ENCODE measurements around the gene ASCL5. TPM values are rescaled to one million over a fixed set of nuclear protein-coding genes. Genes with fewer than 3 reads are reported as not detected.
A peak's percentile ranks its signal among the peaks of the same experiment; 100 is the strongest.
"Not testable (repeated sequence)": the region's sequence is repeated elsewhere in the genome, so short reads cannot be mapped to it uniquely, and the experiment has no call there.

ASCL5 gene
- total RNA-seq, 1 donor from 2014 or later, result not detected

DNA sequence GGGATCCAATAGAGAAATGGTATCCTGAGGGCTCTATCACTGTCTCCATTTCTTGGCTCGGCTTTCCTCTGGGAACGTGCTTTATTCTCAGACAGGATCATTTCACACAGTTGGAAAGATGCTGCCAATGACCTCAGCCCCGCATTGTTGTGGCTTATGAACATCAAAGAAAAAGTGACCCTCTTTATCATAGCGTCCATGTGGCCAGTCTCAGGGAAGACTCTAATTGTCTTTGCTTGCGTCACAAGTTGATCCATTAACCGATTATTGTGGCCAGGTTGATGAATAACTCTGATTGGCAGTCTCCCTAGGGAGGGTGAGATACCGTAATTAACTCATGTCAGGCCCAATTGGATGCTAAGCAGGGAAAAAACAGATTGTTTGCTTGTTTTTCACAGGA is 37.7 kb upstream of the ASCL5 start:
- H3K4me1 Mint-ChIP-seq, result peaks cover 23% of the 10 kb centered on the region
- no peak for DNase-seq (ENCODE audit: low read depth, low spot score)
- TF ChIP-seq, protein P1, sequence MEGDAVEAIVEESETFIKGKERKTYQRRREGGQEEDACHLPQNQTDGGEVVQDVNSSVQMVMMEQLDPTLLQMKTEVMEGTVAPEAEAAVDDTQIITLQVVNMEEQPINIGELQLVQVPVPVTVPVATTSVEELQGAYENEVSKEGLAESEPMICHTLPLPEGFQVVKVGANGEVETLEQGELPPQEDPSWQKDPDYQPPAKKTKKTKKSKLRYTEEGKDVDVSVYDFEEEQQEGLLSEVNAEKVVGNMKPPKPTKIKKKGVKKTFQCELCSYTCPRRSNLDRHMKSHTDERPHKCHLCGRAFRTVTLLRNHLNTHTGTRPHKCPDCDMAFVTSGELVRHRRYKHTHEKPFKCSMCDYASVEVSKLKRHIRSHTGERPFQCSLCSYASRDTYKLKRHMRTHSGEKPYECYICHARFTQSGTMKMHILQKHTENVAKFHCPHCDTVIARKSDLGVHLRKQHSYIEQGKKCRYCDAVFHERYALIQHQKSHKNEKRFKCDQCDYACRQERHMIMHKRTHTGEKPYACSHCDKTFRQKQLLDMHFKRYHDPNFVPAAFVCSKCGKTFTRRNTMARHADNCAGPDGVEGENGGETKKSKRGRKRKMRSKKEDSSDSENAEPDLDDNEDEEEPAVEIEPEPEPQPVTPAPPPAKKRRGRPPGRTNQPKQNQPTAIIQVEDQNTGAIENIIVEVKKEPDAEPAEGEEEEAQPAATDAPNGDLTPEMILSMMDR (conservative IDR thresholded peaks at IDR 0.05), result no peak
- H3K27ac Mint-ChIP-seq (ENCODE audit: unreplicated experiment), result peak overlapping the region; percentile 28
- no peaks in the 10 kb centered on the region for H3K36me3 Mint-ChIP-seq (ENCODE audit: low read depth)
- H3K9me3 Mint-ChIP-seq, result no peaks in the 10 kb centered on the region
- H3K4me3 Mint-ChIP-seq, result no peak overlapping the region
- H3K27me3 Mint-ChIP-seq (ENCODE audit: low read depth), result peaks cover 4% of the 10 kb centered on the region

DNA sequence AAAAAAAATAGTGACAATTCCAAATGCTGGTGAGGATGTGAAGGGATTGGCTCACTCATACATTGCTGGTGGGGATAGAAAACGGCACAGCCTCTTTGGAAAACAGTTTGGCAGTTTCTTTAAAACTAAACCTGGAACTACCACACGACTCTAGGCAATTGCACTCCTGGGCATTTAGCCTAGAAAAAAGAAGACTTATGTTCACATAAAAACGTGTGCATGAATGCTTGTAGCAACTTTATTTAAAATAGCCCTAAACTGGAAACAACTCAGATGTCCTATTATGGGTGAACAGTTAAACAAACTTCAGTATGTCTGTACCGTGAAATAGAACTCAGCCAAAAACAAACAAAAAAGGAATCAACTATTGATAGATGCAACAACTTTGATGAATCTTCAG is 36.7 kb upstream of the ASCL5 start:
- Mint-ChIP-seq H3K27me3 (ENCODE audit: low read depth) (no peaks in the 10 kb centered on the region), H3K27ac (ENCODE audit: unreplicated experiment) (no peak overlapping the region), H3K36me3 (ENCODE audit: low read depth) (no peaks in the 10 kb centered on the region), H3K4me3 (no peak overlapping the region), H3K4me1 (peaks cover 19% of the 10 kb centered on the region), H3K9me3 (no peaks in the 10 kb centered on the region)
- TF ChIP-seq, protein P1 (conservative IDR thresholded peaks at IDR 0.05), result no peak
- DNase-seq (ENCODE audit: low read depth, low spot score), result no peak

DNA sequence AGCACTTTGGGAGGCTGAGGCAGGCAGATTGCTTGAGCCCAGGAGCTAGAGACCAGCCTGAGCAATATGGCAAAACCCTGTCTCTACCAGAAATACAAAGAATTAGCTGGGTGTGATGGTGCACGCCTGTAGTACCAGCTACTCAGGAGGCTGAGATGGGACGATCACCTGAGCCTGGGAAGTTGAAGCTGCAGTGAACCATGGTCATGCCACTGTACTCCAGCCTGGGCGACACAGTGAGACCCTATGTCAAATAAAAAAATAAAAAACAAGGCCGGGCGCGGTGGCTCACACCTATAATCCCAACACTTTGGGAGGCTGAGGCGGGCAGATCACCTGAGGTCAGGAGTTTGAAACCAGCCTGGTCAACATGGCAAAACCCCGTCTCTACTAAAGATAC is 36.1 kb upstream of the ASCL5 start:
- H3K27ac Mint-ChIP-seq (ENCODE audit: unreplicated experiment); DNase-seq (ENCODE audit: low read depth, low spot score); H3K4me3 Mint-ChIP-seq; H3K36me3 Mint-ChIP-seq (ENCODE audit: low read depth); H3K9me3 Mint-ChIP-seq; H3K27me3 Mint-ChIP-seq (ENCODE audit: low read depth): not testable (repeated sequence)
- peaks cover 18% of the 10 kb centered on the region for H3K4me1 Mint-ChIP-seq

DNA sequence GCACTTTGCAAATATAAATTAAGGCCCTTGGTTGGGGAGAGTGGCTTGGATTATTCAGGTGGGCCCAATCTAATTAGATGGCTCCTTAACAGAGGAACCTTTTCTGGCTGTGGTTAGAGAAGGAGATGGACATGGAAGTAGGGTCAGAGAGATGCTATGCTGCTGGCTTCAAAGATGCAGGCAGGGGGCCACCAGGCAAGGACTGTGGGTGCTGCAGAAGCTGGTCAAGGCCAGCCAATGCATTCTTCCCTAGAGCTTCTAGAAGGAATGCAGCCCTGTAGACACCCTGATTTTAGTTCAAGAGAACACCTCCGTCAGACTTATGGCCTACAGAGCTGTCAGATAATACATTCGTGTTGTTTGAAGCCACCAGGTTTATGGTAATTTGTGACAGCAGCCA is 31.0 kb upstream of the ASCL5 start:
- Mint-ChIP-seq H3K9me3 (no peaks in the 10 kb centered on the region), H3K4me1 (peaks cover 15% of the 10 kb centered on the region), H3K27ac (ENCODE audit: unreplicated experiment) (no peak overlapping the region), H3K27me3 (ENCODE audit: low read depth) (no peaks in the 10 kb centered on the region), H3K4me3 (no peak overlapping the region), H3K36me3 (ENCODE audit: low read depth) (no peaks in the 10 kb centered on the region)
- TF ChIP-seq, protein P1 (conservative IDR thresholded peaks at IDR 0.05), result no peak
- no peak for DNase-seq (ENCODE audit: low read depth, low spot score)

DNA sequence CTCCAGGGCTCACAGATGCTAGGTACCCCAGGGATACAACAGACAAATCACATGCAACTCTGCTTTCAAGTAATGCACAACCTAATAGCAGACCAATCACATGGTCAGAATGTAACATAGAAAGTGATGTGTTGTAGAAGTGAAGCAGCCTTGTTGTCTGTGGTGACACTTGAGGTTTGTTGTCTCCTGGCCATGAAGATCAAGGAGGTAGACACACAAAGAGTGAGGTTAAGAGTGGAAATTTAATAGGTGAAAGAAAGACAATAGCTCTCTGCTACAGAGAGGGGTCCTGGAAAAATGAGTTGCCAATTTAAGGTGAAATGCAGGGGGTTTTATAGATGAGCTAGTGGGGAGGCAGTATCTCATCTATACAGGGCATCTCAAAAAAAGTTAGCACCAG is 29.8 kb upstream of the ASCL5 start:
- TF ChIP-seq, protein P1 (conservative IDR thresholded peaks at IDR 0.05), result no peak
- H3K27ac Mint-ChIP-seq (ENCODE audit: unreplicated experiment), result no peak overlapping the region
- no peak for DNase-seq (ENCODE audit: low read depth, low spot score)
- peaks cover 20% of the 10 kb centered on the region for H3K4me1 Mint-ChIP-seq
- no peaks in the 10 kb centered on the region for H3K9me3 Mint-ChIP-seq
- no peaks in the 10 kb centered on the region for H3K27me3 Mint-ChIP-seq (ENCODE audit: low read depth)
- no peak overlapping the region for H3K4me3 Mint-ChIP-seq
- no peaks in the 10 kb centered on the region for H3K36me3 Mint-ChIP-seq (ENCODE audit: low read depth)

DNA sequence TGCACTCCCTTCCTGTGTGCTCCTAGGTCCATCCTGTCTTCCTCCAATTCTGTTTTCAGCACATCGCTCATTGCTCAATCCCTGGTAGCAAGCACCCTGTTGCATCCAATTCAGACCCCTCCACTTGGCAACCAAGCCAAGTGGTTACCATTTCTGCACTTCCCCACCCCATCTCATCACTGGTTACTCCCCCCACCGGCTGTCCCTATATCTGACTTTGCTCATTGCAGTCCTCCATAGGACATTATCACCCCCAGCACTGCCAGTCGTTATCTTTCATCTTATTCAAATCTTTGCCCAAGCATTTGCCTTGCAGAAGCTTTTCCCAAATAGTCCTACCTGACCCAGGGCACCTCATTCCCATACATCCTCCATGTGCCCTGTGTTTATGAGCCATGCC is 29.4 kb upstream of the ASCL5 start:
- Mint-ChIP-seq H3K27ac (ENCODE audit: unreplicated experiment) (no peak overlapping the region), H3K4me3 (peak overlapping the region; percentile 22), H3K36me3 (ENCODE audit: low read depth) (no peaks in the 10 kb centered on the region), H3K27me3 (ENCODE audit: low read depth) (no peaks in the 10 kb centered on the region), H3K4me1 (peaks cover 20% of the 10 kb centered on the region), H3K9me3 (no peaks in the 10 kb centered on the region)
- DNase-seq (ENCODE audit: low read depth, low spot score), result no peak
- TF ChIP-seq, protein P1 (conservative IDR thresholded peaks at IDR 0.05), result no peak
